Measurements from ENCODE around the gene SORCS2. TPM values are rescaled to one million over a fixed set of nuclear protein-coding genes. Genes with fewer than 3 reads are reported as not detected.

SORCS2 gene
- total RNA-seq (2013) = 0.27 TPM
- polyA plus RNA-seq (under 1 TPM in 2 of 3 donors, not detected in 1; 0.46 to 0.55 TPM), polyA minus RNA-seq (0.14 and 0.24 TPM in 2 replicates), total RNA-seq (2.4 to 11.2 (median 4.9) reads per million in 11 experiments)

GRCh38 chr4:7192252-7193029 is at the start of gene SORCS2:
Gene SORCS2 (plus strand): TSS chr4:7192538.
- no peaks in the 10 kb centered on the region for H3K36me3 ChIP-seq (replicated peaks in 1 of 2; ENCODE audit: control insufficient read depth in 1 of 2, insufficient read depth in 2 of 2, low read length in 2 of 2)
- no peaks in the 10 kb centered on the region for H3K79me2 ChIP-seq (ENCODE audit: insufficient read depth, low read length)
- H3K4me1 ChIP-seq (ENCODE audit: control insufficient read depth in 1 of 2, insufficient read depth in 2 of 2, low read length in 2 of 2) = no peaks in the 10 kb centered on the region
- H3K4me1 Mint-ChIP-seq = no peaks in the 10 kb centered on the region
- H3K4me3 ChIP-seq (replicated peaks in 1 of 3; ENCODE audit: low read depth in 2 of 3, low read length in 3 of 3) = no peak within 1 kb of the TSS
- intact Hi-C loops (cut with micrococcal nuclease) = loop anchor here (2.0 to 10.0 kb wide), 3 partner anchors 522 to 610 kb away; no protein-coding TSS in a partner anchor
- no peak within 1 kb of the TSS for H3K9ac ChIP-seq (ENCODE audit: insufficient read depth, low read length, poor library complexity, severe bottlenecking)
- H3K4me3 Mint-ChIP-seq = peak within 1 kb of the TSS in 1 of 2 donors; percentile 75
- no peak within 1 kb of the TSS for H2AFZ ChIP-seq (ENCODE audit: insufficient read depth, low read depth, low read length, poor library complexity, severe bottlenecking)
- H3K9me3 ChIP-seq (replicated peaks in 1 of 2; ENCODE audit: control insufficient read depth in 1 of 2, insufficient read depth in 1 of 2, low read length in 2 of 2) = no peaks in the 10 kb centered on the region
- peak; percentile 46 for TF ChIP-seq CTCF (IDR thresholded peaks at IDR 0.05)
- peaks cover 0 to 5% (median 0%) of the 10 kb centered on the region in 7 donors for H3K9me3 Mint-ChIP-seq
- 1% methylated on average over 116 of the region's 116 CpGs for WGBS (ENCODE audit: insufficient coverage)
- H3K27me3 ChIP-seq (ENCODE audit: control insufficient read depth in 2 of 2, insufficient read depth in 2 of 2, low read length in 2 of 2) = peaks cover 12 to 36% of the 10 kb centered on the region in 2 donors
- H3K27me3 Mint-ChIP-seq (ENCODE audit: low read depth in 3 of 3) = peaks cover 37 to 67% (median 49%) of the 10 kb centered on the region in 3 donors
- H3K27ac ChIP-seq (ENCODE audit: low read depth in 1 of 2, low read length in 2 of 2) = no peak within 1 kb of the TSS
- no peak for DNase-seq
- no peak within 1 kb of the TSS for H3K27ac Mint-ChIP-seq
- no peaks in the 10 kb centered on the region for H4K20me1 ChIP-seq (ENCODE audit: insufficient read depth, low read length)
- H3K4me2 ChIP-seq (replicated peaks; ENCODE audit: extremely low read depth, low read length, poor library complexity, severe bottlenecking) = no peak within 1 kb of the TSS
- H3K36me3 Mint-ChIP-seq = no peaks in the 10 kb centered on the region

DNA sequence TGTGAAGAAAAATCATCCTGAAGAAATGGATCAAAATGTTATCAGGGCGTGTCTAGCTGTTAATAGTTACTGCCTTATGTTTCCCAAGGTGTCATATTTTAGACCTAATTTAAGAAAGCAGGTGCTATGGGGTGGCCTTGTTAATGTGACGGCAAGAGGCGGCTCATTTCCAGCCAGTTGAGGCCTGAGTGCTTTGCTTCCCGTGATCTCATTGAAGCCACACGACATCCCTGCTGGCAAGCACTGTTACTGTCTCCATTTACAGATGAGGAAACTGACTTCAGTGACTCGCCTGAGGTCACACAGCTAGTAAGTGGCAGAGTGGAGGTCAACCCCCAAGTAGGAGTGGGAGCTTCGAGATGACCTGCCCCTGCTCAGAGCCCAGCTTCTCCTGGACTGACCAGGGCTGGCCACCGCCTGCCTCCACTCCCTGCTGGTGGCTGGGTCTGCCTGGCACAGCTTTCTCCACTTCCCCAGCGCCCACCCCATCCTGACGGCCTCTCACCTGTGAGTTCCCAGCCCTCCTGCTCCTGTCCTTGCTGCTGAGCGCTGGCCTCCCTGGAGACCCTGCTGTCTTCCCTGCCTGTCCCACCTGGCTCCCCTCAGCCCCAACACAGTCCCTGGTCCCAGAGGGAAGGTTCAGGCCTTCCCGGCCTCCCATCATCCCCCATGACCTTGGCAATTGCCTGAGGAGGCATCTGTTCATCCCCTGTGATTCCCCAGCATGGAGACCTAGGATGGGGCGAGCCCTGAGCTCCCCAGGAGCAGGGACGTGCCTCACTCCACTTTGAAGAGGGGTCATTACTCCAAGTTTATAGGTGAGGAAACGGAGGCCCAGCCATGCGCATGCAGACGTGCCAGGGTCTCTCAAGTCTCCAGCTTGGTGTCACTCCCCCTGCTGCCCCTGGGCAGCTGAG is 47.7 kb upstream of the SORCS2 start:
- no peaks in the 10 kb centered on the region for H4K20me1 ChIP-seq (ENCODE audit: insufficient read depth, low read length)
- Mint-ChIP-seq H3K27me3 (ENCODE audit: low read depth in 3 of 3) (peaks cover 3 to 13% (median 10%) of the 10 kb centered on the region in 3 donors), H3K4me1 (no peaks in the 10 kb centered on the region), H3K4me3 (no peak overlapping the region), H3K36me3 (no peaks in the 10 kb centered on the region), H3K9me3 (peaks cover 0 to 3% (median 0%) of the 10 kb centered on the region in 7 donors), H3K27ac (no peak overlapping the region)
- intact Hi-C loops (cut with micrococcal nuclease) = no loop called here
- 92% methylated on average over 16 of the region's 17 CpGs for WGBS (ENCODE audit: insufficient coverage)
- no peaks in the 10 kb centered on the region for H3K79me2 ChIP-seq (ENCODE audit: insufficient read depth, low read length)
- no peak for TF ChIP-seq CTCF (IDR thresholded peaks at IDR 0.05)
- no peaks in the 10 kb centered on the region for H3K4me1 ChIP-seq (ENCODE audit: control insufficient read depth in 1 of 2, insufficient read depth in 2 of 2, low read length in 2 of 2)
- H3K4me2 ChIP-seq (replicated peaks; ENCODE audit: extremely low read depth, low read length, poor library complexity, severe bottlenecking) = no peak overlapping the region
- no peak overlapping the region for H3K27ac ChIP-seq (ENCODE audit: low read depth in 1 of 2, low read length in 2 of 2)
- H3K36me3 ChIP-seq (replicated peaks in 1 of 2; ENCODE audit: control insufficient read depth in 1 of 2, insufficient read depth in 2 of 2, low read length in 2 of 2) = no peaks in the 10 kb centered on the region
- no peak overlapping the region for H3K9ac ChIP-seq (ENCODE audit: insufficient read depth, low read length, poor library complexity, severe bottlenecking)
- no peaks in the 10 kb centered on the region for H3K27me3 ChIP-seq (ENCODE audit: control insufficient read depth in 2 of 2, insufficient read depth in 2 of 2, low read length in 2 of 2)
- H3K4me3 ChIP-seq (replicated peaks in 1 of 3; ENCODE audit: low read depth in 2 of 3, low read length in 3 of 3) = no peak overlapping the region
- no peaks in the 10 kb centered on the region for H3K9me3 ChIP-seq (replicated peaks in 1 of 2; ENCODE audit: control insufficient read depth in 1 of 2, insufficient read depth in 1 of 2, low read length in 2 of 2)
- DNase-seq = no peak
- H2AFZ ChIP-seq (ENCODE audit: insufficient read depth, low read depth, low read length, poor library complexity, severe bottlenecking) = no peak overlapping the region

Data from CD14-positive monocyte (primary cell).